Measurements from ENCODE around the gene BCAS4. TPM values are rescaled to one million over a fixed set of nuclear protein-coding genes. Genes with fewer than 3 reads are reported as not detected.
A peak's percentile ranks its signal among the peaks of the same experiment; 100 is the strongest.

BCAS4 gene
- total RNA-seq, 1 donor from 2014 or later, result 8.9 TPM

GRCh38 chr20:50783390-50783789 is 11.5 kb upstream of the BCAS4 start:
- Mint-ChIP-seq H3K36me3 (ENCODE audit: insufficient read depth) (no peaks in the 10 kb centered on the region), H3K27me3 (no peaks in the 10 kb centered on the region), H3K4me3 (ENCODE audit: low read depth) (no peak overlapping the region), H3K9me3 (ENCODE audit: low read depth) (no peaks in the 10 kb centered on the region), H3K27ac (no peak overlapping the region), H3K4me1 (ENCODE audit: low read depth) (no peaks in the 10 kb centered on the region)
- no peak for TF ChIP-seq CTCF (IDR thresholded peaks at IDR 0.05; ENCODE audit: unreplicated experiment)
- DNase-seq (ENCODE audit: low spot score, unreplicated experiment), result no peak

GRCh38 chr20:50783903-50784302 is 11.0 kb upstream of the BCAS4 start:
- H3K4me1 Mint-ChIP-seq (ENCODE audit: low read depth), result no peaks in the 10 kb centered on the region
- no peaks in the 10 kb centered on the region for H3K9me3 Mint-ChIP-seq (ENCODE audit: low read depth)
- TF ChIP-seq CTCF (IDR thresholded peaks at IDR 0.05; ENCODE audit: unreplicated experiment), result no peak
- H3K27ac Mint-ChIP-seq, result no peak overlapping the region
- H3K27me3 Mint-ChIP-seq, result no peaks in the 10 kb centered on the region
- DNase-seq (ENCODE audit: low spot score, unreplicated experiment), result no peak
- H3K36me3 Mint-ChIP-seq (ENCODE audit: insufficient read depth), result no peaks in the 10 kb centered on the region
- H3K4me3 Mint-ChIP-seq (ENCODE audit: low read depth), result no peak overlapping the region

GRCh38 chr20:50784464-50784863 is 10.4 kb upstream of the BCAS4 start:
- H3K27ac Mint-ChIP-seq, result no peak overlapping the region
- no peaks in the 10 kb centered on the region for H3K4me1 Mint-ChIP-seq (ENCODE audit: low read depth)
- no peak for TF ChIP-seq CTCF (IDR thresholded peaks at IDR 0.05; ENCODE audit: unreplicated experiment)
- H3K4me3 Mint-ChIP-seq (ENCODE audit: low read depth), result no peak overlapping the region
- no peaks in the 10 kb centered on the region for H3K27me3 Mint-ChIP-seq
- H3K36me3 Mint-ChIP-seq (ENCODE audit: insufficient read depth), result no peaks in the 10 kb centered on the region
- DNase-seq (ENCODE audit: low spot score, unreplicated experiment), result no peak
- H3K9me3 Mint-ChIP-seq (ENCODE audit: low read depth), result no peaks in the 10 kb centered on the region

- TF ChIP-seq CTCF (IDR thresholded peaks at IDR 0.05; ENCODE audit: unreplicated experiment), result no peak
- H3K36me3 Mint-ChIP-seq (ENCODE audit: insufficient read depth), result no peaks in the 10 kb centered on the region
- no peak overlapping the region for H3K4me3 Mint-ChIP-seq (ENCODE audit: low read depth)
- peaks cover 6% of the 10 kb centered on the region for H3K4me1 Mint-ChIP-seq (ENCODE audit: low read depth)
- no peaks in the 10 kb centered on the region for H3K9me3 Mint-ChIP-seq (ENCODE audit: low read depth)
- no peaks in the 10 kb centered on the region for H3K27me3 Mint-ChIP-seq
- no peak for DNase-seq (ENCODE audit: low spot score, unreplicated experiment)
- H3K27ac Mint-ChIP-seq, result no peak overlapping the region
These were observed 8.2 kb upstream of the BCAS4 start for GRCh38 chr20:50786703-50787102.

- no peaks in the 10 kb centered on the region for H3K27me3 Mint-ChIP-seq
- H3K27ac Mint-ChIP-seq, result peak overlapping the region; percentile 77
- no peak for TF ChIP-seq CTCF (IDR thresholded peaks at IDR 0.05; ENCODE audit: unreplicated experiment)
- no peaks in the 10 kb centered on the region for H3K36me3 Mint-ChIP-seq (ENCODE audit: insufficient read depth)
- no peak overlapping the region for H3K4me3 Mint-ChIP-seq (ENCODE audit: low read depth)
- DNase-seq (ENCODE audit: low spot score, unreplicated experiment), result no peak
- H3K4me1 Mint-ChIP-seq (ENCODE audit: low read depth), result peaks cover 6% of the 10 kb centered on the region
- H3K9me3 Mint-ChIP-seq (ENCODE audit: low read depth), result no peaks in the 10 kb centered on the region
These were observed 7.7 kb upstream of the BCAS4 start for GRCh38 chr20:50787181-50787580.

All from progenitor cell of endocrine pancreas (in vitro differentiated cells).